ENCODE results near the gene TMEM97. TPM values are rescaled to one million over a fixed set of nuclear protein-coding genes. Genes with fewer than 3 reads are reported as not detected.

The TMEM97 gene
- 29.9 and 55.8 TPM in 2 replicates for total RNA-seq

DNA sequence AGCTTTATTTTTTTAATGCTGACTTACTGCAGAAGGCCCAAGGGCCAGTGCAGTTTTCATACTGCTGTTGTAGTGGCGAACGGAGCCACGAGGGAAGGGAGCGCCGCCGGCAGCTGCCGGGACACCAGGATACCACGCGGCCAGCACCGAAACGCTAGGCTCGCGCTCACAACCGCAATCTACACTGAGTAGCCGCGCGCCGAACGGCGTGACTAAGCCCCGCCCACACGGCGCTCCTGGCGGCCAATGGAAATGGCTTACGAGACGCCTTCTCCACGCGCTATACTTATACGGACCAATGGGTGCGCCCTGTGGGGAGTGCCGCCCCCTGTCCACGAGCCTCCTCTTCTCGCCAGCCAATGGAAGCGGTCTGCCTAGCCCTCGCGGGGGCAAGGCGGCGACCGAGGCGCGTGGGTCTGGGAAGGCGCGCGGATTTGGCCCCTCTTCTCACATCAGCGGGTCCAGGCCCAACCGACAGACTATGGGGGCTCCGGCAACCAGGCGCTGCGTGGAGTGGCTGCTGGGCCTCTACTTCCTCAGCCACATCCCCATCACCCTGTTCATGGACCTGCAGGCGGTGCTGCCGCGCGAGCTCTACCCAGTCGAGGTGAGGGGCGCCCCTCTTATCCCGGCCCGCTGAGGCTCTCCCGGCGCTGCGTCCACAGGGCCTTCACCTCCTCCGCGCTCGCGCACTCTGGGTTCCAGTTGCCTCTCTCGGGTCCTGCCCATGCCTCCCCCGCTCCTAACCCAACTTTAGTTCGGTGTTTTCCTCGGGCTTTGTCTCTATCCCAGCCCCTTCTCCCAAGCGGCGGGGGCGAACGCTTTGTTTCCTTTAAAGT is at the start of gene TMEM97:
Gene TMEM97 (plus strand): TSS at position 442 of the 839 bp plus-strand sequence. CDS start 40 bp downstream, at position 482.

DNA sequence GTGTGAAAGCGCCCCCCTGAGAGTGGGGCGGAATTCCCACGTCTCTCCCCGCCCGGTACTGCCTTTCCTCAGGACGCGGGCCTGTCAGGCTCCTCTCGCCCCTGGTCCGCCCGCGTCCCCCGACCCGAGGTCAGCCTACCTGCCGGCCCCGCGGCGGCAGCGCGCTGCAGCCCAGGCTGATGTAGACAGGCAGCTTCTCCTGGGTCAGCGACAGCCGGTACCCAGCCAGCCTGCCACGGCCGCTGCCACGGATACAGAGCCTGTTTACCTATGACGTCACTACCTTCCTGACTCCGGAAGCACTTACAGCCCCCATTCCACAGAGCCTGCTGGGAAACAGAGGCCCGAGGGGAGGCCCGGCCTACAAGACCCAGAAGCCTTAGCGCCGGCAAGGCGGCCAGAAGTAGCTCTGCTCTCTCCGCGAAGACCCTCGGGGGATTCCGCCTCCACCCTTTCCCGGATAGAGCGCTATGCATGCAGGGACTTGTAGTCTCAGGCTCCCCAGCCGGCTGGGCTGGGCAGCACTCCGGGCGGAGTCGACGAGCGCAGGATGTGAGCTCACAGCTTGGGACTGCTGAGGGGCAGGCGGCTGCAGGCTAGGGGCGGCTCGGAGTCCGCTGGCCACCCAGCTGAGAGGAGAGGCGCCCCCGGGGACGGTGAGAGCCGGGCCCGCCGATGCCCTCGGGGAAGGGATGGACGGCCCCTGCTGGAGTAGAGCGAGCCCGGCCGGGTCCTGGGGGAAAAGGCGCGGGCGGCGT is 16.4 kb downstream of the TMEM97 start, which contains the start of the genes IFT20 and TNFAIP1:
Gene IFT20 (minus strand): TSS at position 272 of the 758 bp plus-strand sequence. CDS start 3,487 bp downstream, outside the sequence.
Gene TNFAIP1 (plus strand): TSS at position 561 of the 758 bp plus-strand sequence. CDS start 3,761 bp downstream, outside the sequence.

DNA sequence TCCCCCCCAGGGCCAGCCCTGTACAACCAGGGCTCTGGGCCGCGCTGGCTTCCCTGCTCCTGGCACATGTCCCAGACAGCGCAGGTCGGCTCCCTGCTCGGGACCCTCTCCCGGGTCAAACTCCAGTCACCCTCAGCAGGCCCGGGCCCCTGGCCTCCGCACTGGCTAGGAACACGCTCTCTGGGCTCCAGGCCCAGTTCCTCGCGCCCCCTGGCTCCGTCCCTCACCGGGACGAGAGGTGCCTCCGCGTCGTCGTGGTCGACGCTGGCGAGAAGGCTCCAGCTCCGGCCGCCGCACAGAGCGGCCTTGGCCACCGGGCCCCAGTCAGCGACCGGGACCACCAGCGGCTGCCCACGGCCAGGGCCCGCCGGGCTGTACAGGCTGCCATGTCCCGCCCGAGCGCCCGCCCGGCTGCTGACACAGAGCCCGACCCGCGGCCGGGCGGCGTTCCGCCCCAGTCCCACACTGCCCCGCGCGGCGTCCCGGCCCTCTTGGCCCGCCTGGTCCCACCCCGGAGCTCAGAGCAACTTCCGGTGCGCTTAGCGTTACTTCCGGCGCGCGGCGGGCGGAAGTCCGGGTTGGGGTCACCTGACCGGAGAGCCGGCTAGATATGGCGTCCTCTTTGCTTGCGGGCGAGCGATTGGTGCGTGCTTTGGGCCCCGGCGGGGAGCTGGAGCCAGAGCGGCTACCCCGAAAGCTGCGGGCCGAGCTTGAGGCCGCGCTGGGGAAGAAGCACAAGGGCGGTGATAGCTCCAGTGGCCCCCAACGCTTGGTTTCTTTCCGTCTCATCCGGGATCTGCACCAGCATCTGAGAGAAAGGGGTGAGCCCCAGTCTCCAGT is 38.3 kb downstream of the TMEM97 start, which contains the start of gene POLDIP2:
Gene POLDIP2 (minus strand): TSS at position 467 of the 840 bp plus-strand sequence. CDS start 79 bp downstream, at position 388.

DNA sequence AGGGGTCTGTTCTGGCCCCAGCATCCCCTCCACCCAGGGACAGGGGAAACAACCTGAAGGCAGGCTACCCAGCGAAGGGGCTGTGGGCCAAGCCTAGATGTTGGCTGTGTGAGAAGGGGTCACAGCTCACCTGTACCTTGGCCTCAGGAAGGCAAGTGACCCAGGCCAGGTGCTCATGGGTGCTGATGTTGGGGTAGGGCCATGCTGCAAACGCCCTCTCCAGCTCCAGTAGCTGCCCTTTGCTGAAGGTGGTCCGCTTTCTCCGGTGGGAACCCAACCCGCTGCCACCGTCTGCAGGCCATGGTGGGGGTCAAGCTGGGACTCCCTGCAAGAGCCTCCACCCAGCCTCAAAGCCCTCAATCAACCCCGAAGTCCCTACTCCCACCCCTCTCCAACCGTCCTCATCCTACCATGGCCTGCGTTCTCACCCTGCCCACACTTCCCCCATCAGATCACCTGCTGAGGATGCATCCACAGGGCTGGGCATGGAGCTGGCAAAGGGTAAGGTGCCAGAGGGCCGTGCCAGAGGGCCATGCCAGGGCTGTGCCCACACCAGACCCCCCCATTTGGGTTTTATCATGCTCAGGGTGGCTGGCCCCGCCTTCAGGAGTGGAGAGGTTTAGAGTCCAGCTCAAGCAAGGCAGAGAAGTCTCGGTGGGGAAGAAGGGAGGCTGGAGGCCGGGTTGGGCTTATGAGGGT is 45.8 kb downstream of the TMEM97 start, which contains the start of gene SEBOX:
Gene SEBOX (minus strand): TSS at position 535 of the 699 bp plus-strand sequence. CDS start 48 bp downstream, at position 487.

DNA sequence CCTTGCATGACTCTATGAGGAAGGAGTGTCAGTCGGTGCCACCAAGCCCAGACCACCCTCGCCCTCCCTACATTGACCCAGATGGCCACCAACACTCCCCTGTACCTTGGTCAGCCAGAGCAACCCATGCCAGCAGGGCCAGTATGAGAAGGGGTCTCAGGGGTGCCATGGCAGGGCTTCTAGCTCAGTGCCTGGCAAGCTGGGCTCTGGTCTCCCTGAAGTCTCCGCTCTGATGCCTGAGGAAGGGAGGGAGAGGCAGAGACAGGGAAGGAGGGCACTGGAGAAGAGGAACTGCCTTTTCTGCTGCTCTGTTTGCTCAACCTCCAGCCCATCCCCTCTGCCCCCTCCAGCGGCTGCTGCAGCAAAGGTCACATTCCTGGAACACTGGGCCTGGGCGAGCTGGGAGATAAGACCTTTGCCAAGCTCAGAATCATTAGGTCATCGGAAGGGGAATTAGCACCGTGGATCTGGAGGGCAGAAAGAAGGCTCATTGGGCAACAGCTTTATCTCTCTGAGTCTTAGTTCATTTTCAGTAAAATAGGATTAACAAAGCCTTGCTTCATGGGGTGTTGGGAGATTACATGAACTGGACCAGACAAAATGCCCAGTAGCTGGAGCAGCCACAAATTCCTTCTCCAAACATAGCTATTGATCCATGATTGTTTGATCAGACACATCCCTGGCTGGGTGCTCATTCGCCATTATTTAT is 51.2 kb downstream of the TMEM97 start, which contains the start of gene VTN:
Gene VTN (minus strand): TSS at position 273 of the 709 bp plus-strand sequence. CDS start 104 bp downstream, at position 169.

DNA sequence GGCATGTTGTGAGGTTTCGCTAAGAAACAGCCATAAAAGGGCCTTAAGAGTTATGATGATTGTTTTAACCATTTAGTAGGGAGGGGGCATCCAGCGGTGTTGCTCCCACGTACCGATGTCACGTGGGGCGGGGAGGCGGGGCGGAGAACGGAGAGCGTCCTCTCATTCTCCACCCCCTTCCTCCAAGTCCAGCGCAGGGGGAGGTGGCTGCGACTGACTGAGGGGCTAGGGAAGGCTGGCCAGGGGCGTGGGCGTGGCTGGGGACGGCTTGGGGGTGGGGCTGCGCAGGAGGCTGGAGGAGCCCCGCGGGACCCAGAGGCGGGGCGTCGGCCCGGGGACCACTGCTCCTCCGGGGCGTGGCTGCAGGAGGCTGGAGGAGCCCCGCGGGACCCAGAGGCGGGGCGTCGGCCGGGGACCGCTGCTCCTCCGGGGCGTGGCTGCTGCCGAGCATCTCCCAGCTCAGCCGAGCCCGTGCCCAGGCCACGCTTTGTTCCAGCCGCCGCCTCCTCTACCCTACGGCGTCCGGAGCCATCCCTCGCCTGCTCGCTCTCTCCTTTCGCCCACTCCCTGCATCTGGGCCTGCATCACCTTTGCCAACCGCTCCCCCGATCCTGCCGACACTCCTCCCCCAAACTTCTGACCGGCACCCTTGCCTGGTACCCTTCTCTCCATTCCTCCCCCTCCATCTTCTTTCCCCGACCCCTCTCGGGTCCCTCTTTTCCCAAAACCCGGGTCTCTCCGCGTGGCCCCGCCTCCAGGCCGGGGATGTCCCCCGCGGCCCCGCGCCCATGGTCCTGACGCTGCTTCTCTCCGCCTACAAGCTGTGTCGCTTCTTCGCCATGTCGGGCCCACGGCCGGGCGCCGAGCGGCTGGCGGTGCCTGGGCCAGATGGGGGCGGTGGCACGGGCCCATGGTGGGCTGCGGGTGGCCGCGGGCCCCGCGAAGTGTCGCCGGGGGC is 52.5 kb downstream of the TMEM97 start, which contains the start of gene SARM1:
Gene SARM1 (plus strand): TSS at position 450 of the 958 bp plus-strand sequence. CDS start 339 bp downstream, at position 789.

Other genes with a start within 250 kb of the TMEM97 start
- gene IFT20, start 16.3 kb downstream of the TMEM97 start, total RNA-seq: 39.3 and 52.8 TPM in 2 replicates
- 47.9 and 50.8 TPM in 2 replicates for gene TNFAIP1, start 16.6 kb downstream of the TMEM97 start, total RNA-seq
- gene POLDIP2, start 38.3 kb downstream of the TMEM97 start, total RNA-seq: 79.1 and 98.4 TPM in 2 replicates
- gene SEBOX, start 46.0 kb downstream of the TMEM97 start, total RNA-seq: not detected in 2 replicates
- gene VTN, start 51.1 kb downstream of the TMEM97 start, total RNA-seq: 0.07 and 0.13 TPM in 2 replicates
- 4.4 and 5.8 TPM in 2 replicates for gene SARM1, start 52.5 kb downstream of the TMEM97 start, total RNA-seq
- gene SLC46A1, start 87.0 kb downstream of the TMEM97 start, total RNA-seq: 3.6 and 6.5 TPM in 2 replicates
- not detected in 2 replicates for gene SLC13A2, start 154.4 kb downstream of the TMEM97 start, total RNA-seq
- gene FOXN1, start 187.1 kb downstream of the TMEM97 start, total RNA-seq: not detected in 2 replicates
- 14.1 and 19.3 TPM in 2 replicates for gene UNC119, start 233.4 kb downstream of the TMEM97 start, total RNA-seq